Neuronal stem cell (in vitro differentiated cells): ENCODE measurements around the gene WRNIP1.
"Not testable (repeated sequence)": the region's sequence is repeated elsewhere in the genome, so short reads cannot be mapped to it uniquely, and the experiment has no call there.

Source experiments
- DNase-seq: peaks from one replicate; pipeline ENCODE4 v3.0.0-alpha.2; 2013; ENCODE audit warnings: low spot score
- H2AFZ ChIP-seq: one replicate; pipeline ENCODE4 v1.6.1; 2013; ENCODE audit warnings: mild to moderate bottlenecking, low read length, inconsistent platforms
- H2AK5ac ChIP-seq: 2 replicates; pipeline ENCODE4 v1.6.1; 2013; ENCODE audit warnings: low read depth, mild to moderate bottlenecking, inconsistent platforms, low read length, moderate library complexity, mixed read lengths
- H2BK120ac ChIP-seq: 2 replicates; pipeline ENCODE4 v1.6.1; 2013; ENCODE audit warnings: low read depth, mild to moderate bottlenecking, inconsistent platforms, low read length, moderate library complexity, mixed read lengths
- H2BK12ac ChIP-seq: one replicate; pipeline ENCODE4 v1.6.1; 2013; ENCODE audit warnings: low read length, inconsistent platforms
- H2BK15ac ChIP-seq: 2 replicates; pipeline ENCODE4 v1.6.1; 2013; ENCODE audit warnings: mild to moderate bottlenecking, low read length, inconsistent platforms, mixed read lengths
- H2BK5ac ChIP-seq: one replicate; pipeline ENCODE4 v1.6.1; 2013; ENCODE audit warnings: inconsistent platforms, mild to moderate bottlenecking, low read length, moderate library complexity
- H3K14ac ChIP-seq: one replicate; pipeline ENCODE4 v1.6.1; 2013; ENCODE audit warnings: low read length, inconsistent platforms
- H3K18ac ChIP-seq: 2 replicates; pipeline ENCODE4 v1.6.1; 2013; ENCODE audit warnings: low read length, inconsistent platforms
- H3K23ac ChIP-seq: 2 replicates; pipeline ENCODE4 v1.6.1; 2013; ENCODE audit warnings: low read depth, mild to moderate bottlenecking, mixed read lengths, low read length, inconsistent platforms; ENCODE audit not compliant: poor library complexity
- H3K27ac ChIP-seq: replicated peaks from 3 replicates; pipeline ENCODE4 v1.5.1; 2013; ENCODE audit warnings: low read length, inconsistent platforms
- H3K27me3 ChIP-seq, 3 experiments: 2 replicates each; pipeline ENCODE4 v1.6.1; 2013; ENCODE audit warnings: low read length in 3 of 3, mild to moderate bottlenecking in 2 of 3, inconsistent platforms in 1 of 3, low read depth in 1 of 3, mixed read lengths in 1 of 3, moderate library complexity in 1 of 3; ENCODE audit not compliant: control insufficient read depth in 3 of 3, insufficient read depth in 3 of 3
- H3K36me3 ChIP-seq, 2 donors: replicated peaks in 1 of 2; 2 replicates each; pipeline ENCODE4 v1.6.1; 2013; ENCODE audit warnings: low read length in 2 of 2; ENCODE audit not compliant: control insufficient read depth in 2 of 2, insufficient read depth in 2 of 2
- H3K4ac ChIP-seq: 2 replicates; pipeline ENCODE4 v1.6.1; 2013; ENCODE audit warnings: inconsistent platforms, mild to moderate bottlenecking, low read length, moderate library complexity
- H3K4me1 ChIP-seq, 2 donors: 1 replicate in 1 of 2; 2 replicates in 1 of 2; pipeline ENCODE4 v1.6.1; 2013; ENCODE audit warnings: low read length in 2 of 2, low read depth in 1 of 2; ENCODE audit not compliant: control insufficient read depth in 2 of 2, insufficient read depth in 1 of 2
- H3K4me2 ChIP-seq: one replicate; pipeline ENCODE4 v1.6.1; 2013; ENCODE audit warnings: mild to moderate bottlenecking, low read length, inconsistent platforms; ENCODE audit not compliant: insufficient read depth, poor library complexity, severe bottlenecking
- H3K4me3 ChIP-seq, 2 donors: 2 replicates each; pipeline ENCODE4 v1.5.1; 2013; ENCODE audit warnings: low read length in 2 of 2, mild to moderate bottlenecking in 2 of 2, inconsistent platforms in 1 of 2, moderate library complexity in 1 of 2
- H3K79me1 ChIP-seq: one replicate; pipeline ENCODE4 v1.6.1; 2013; ENCODE audit warnings: low read depth, mild to moderate bottlenecking, inconsistent platforms, low read length, moderate library complexity
- H3K9ac ChIP-seq: one replicate; pipeline ENCODE4 v1.6.1; 2013; ENCODE audit warnings: mild to moderate bottlenecking, low read depth, low read length, inconsistent platforms; ENCODE audit not compliant: poor library complexity
- H3K9me3 ChIP-seq, 2 donors: replicated peaks in 1 of 2; 2 replicates each; pipeline versions ENCODE3 to v1.6.1; 2013; ENCODE audit warnings: low read length in 2 of 2, mild to moderate bottlenecking in 2 of 2, inconsistent platforms in 1 of 2, low read depth in 1 of 2, mixed read lengths in 1 of 2, moderate library complexity in 1 of 2; ENCODE audit not compliant: control insufficient read depth in 2 of 2, insufficient read depth in 1 of 2
- H4K8ac ChIP-seq: one replicate; pipeline ENCODE4 v1.6.1; 2013; ENCODE audit warnings: low read depth, mild to moderate bottlenecking, inconsistent platforms, low read length, moderate library complexity
- H4K91ac ChIP-seq: one replicate; pipeline ENCODE4 v1.6.1; 2013; ENCODE audit warnings: low read length, low read depth, mild to moderate bottlenecking, inconsistent platforms; ENCODE audit not compliant: poor library complexity
- WGBS, 2 donors: extraction: QIAGEN DNeasy Blood & Tissue Kit; methylation state at CpG; one replicate each; pipeline ENCODE4 v1.1.7; 2013; ENCODE audit warnings: missing lambda C conversion rate in 2 of 2, mixed read lengths in 1 of 2; ENCODE audit not compliant: insufficient read length in 2 of 2, insufficient replicate concordance in 1 of 2; ENCODE audit errors: extremely low coverage in 2 of 2; 5-methylcytosine and 5-hydroxymethylcytosine counted together

The WRNIP1 gene

DNA sequence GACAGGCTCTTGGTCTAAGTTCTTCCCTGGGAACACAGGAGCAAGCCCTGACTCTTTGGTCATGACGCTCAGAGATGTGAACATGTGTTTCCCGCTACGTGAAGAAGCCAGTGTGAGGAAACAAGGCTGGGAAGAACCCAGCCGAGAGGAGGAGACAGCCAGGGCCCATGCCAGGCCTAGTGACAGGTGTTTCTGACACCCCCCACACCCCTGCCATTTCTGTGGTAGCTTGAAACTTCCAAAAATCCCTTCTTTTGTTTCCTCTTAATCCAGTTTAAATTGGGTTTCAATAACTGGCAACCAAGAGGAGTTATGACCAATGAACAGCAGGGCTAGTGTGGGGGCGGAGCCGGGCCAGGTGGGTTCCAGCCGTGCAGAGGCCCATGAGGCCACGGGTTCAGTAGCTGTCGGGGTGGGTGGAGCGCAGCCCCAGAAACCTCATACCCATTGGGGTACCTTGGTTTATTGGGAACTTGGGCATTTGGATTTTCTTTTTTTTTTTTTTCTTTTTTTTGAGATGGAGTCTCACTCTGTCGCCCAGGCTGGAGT lies 33.5 kb downstream of the WRNIP1 start:
- Histone ChIP-seq H4K91ac (no peak overlapping the region), H3K18ac (peak overlapping the region; percentile 92), H3K4ac (no peak overlapping the region), H3K27ac (peak overlapping the region; percentile 44), H3K36me3 (no peaks in the 10 kb centered on the region), H3K23ac (no peak overlapping the region), H3K4me2 (no peak overlapping the region), H3K4me3 (no peak overlapping the region), H3K79me1 (no peaks in the 10 kb centered on the region), H4K8ac (no peak overlapping the region), H3K4me1 (peaks cover 0 to 21% of the 10 kb centered on the region in 2 donors), H3K9ac (peak overlapping the region; percentile 70), H2BK120ac (peak overlapping the region; percentile 43), H2AK5ac (no peak overlapping the region), H3K27me3 (no peaks in the 10 kb centered on the region), H2BK12ac (no peak overlapping the region), H2BK15ac (peak overlapping the region; percentile 94), H2BK5ac (no peak overlapping the region), H3K14ac (no peak overlapping the region), H3K9me3 (no peaks in the 10 kb centered on the region), H2AFZ (no peak overlapping the region)
- no peak for DNase-seq
- WGBS, 2 donors: no CpG with 5 or more reads among the region's 11 CpGs

DNA sequence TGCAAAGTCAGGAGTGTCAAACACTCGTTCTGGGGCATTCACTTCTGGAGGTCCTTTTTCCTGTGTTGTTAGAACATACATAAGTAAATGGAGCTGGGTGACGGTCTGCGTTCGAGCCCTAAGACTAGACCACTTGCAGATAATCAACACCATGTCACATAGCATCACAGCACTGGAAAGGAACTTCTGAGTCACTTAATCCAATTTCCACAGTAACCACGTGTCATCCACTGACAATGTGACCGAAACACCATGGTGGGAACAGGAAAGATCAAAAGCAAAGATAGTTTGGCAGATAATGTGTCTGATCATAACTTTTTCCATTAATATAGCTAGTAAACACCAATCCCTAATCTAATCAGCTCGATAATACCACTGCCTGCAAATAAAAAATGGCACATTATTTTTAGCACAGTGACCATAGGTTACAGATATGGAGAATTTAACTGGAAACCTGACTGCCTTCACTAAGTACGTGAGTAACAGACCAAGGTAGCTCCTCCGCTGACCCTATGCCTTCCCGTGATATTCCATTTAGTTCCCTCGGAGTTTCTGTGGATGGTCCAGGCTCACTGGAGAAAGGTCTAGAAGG lies 34.8 kb downstream of the WRNIP1 start:
- H2BK5ac ChIP-seq: no peak overlapping the region
- no peak overlapping the region for H2BK120ac ChIP-seq

DNA sequence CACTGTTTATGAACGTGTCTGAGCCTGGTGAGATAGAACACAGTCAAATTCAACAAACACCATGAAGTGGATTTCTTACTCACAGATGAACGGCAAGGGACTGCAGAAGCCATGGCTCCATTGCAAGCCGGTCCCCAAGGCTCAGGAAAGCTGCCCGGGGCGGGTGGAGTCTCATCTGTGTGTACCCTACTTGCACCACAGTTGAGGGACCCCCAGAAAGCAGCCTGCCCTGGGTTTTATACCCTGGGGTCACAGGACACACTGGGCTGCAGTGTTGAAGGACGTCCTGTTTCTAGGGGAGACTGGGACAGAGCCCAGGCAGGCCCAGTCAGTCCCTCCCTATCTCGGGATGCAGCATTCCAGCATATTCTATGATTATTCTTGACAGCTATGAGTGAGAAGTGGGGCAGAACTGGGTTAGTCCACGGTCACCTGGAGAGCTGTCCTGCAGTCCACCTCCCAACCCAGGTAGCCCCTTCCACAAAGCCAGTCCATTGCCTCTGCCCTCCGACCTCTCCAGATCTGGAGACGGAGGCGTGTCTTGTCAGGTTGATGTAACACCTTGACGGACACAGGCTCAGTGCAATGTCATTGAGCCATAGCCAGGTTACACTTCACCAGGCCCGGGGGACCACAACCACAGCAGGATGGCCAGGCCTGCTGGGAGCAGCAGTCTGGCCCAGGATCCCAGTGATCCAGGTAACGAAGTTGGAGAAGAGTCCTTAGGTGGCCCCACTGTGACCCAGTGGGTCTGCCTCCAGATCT lies 35.5 kb downstream of the WRNIP1 start:
- no CpG with 5 or more reads among the region's 14 CpGs for WGBS, 2 donors
- peaks cover 0 to 22% of the 10 kb centered on the region in 2 donors for H3K4me1 ChIP-seq
- H2BK5ac ChIP-seq: no peak overlapping the region
- H3K18ac ChIP-seq: peak overlapping the region; percentile 49
- H4K8ac ChIP-seq: peak overlapping the region; percentile 83
- no peak for DNase-seq
- H2BK15ac ChIP-seq: no peak overlapping the region
- H4K91ac ChIP-seq: peak overlapping the region; percentile 30
- peak overlapping the region; percentile 31 for H2BK12ac ChIP-seq
- no peaks in the 10 kb centered on the region for H3K36me3 ChIP-seq
- H3K9me3 ChIP-seq: no peaks in the 10 kb centered on the region
- H3K79me1 ChIP-seq: no peaks in the 10 kb centered on the region
- H3K27me3 ChIP-seq: no peaks in the 10 kb centered on the region
- no peak overlapping the region for H2AFZ ChIP-seq
- H3K4me2 ChIP-seq: no peak overlapping the region
- no peak overlapping the region for H2BK120ac ChIP-seq
- H2AK5ac ChIP-seq: peak overlapping the region; percentile 91
- H3K27ac ChIP-seq: no peak overlapping the region
- no peak overlapping the region for H3K4ac ChIP-seq
- H3K14ac ChIP-seq: no peak overlapping the region
- H3K23ac ChIP-seq: peak overlapping the region; percentile 86
- no peak overlapping the region for H3K9ac ChIP-seq
- no peak overlapping the region for H3K4me3 ChIP-seq

More for the DNA sequence above, 34.8 kb downstream of the WRNIP1 start:
- Histone ChIP-seq H2AFZ (no peak overlapping the region), H3K36me3 (no peaks in the 10 kb centered on the region), H3K4me3 (no peak overlapping the region), H4K8ac (no peak overlapping the region), H3K4me2 (no peak overlapping the region), H2BK12ac (no peak overlapping the region), H3K9me3 (no peaks in the 10 kb centered on the region), H3K14ac (no peak overlapping the region), H3K9ac (no peak overlapping the region), H3K18ac (no peak overlapping the region), H3K4me1 (peaks cover 0 to 22% of the 10 kb centered on the region in 2 donors), H3K27me3 (no peaks in the 10 kb centered on the region), H2BK15ac (no peak overlapping the region), H3K4ac (no peak overlapping the region), H3K79me1 (no peaks in the 10 kb centered on the region), H3K27ac (no peak overlapping the region), H3K23ac (no peak overlapping the region), H2AK5ac (no peak overlapping the region), H4K91ac (no peak overlapping the region)
- DNase-seq: no peak
- WGBS, 2 donors: no CpG with 5 or more reads among the region's 11 CpGs

DNA sequence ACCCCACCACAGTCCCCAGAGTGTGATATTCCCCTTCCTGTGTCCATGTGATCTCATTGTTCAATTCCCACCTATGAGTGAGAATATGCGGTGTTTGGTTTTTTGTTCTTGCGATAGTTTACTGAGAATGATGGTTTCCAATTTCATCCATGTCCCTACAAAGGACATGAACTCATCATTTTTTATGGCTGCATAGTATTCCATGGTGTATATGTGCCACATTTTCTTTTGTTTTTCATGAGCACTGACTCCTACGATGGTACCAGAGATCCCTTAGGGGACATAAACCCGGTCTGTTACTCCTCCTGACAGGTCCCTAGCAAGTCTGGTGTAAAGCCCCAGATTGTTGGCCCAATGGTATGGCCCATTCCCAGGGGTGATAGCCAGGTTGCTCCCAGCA lies 36.5 kb downstream of the WRNIP1 start:
- H2BK5ac ChIP-seq: peak overlapping the region; percentile 45
- H3K36me3 ChIP-seq, H3K27ac ChIP-seq, H3K9ac ChIP-seq, H3K27me3 ChIP-seq, H3K4ac ChIP-seq, H3K4me2 ChIP-seq, H2BK12ac ChIP-seq, H2AFZ ChIP-seq, DNase-seq, H4K91ac ChIP-seq, H2BK120ac ChIP-seq, H3K14ac ChIP-seq, H3K79me1 ChIP-seq, H3K4me3 ChIP-seq, H4K8ac ChIP-seq, H2BK15ac ChIP-seq, H3K9me3 ChIP-seq: not testable (repeated sequence)
- H3K23ac ChIP-seq: peak overlapping the region; percentile 52
- peak overlapping the region; percentile 88 for H3K18ac ChIP-seq
- no CpG with 5 or more reads among the region's 4 CpGs for WGBS, 2 donors
- peak overlapping the region; percentile 48 for H2AK5ac ChIP-seq
- H3K4me1 ChIP-seq: peaks cover 0 to 20% of the 10 kb centered on the region in 2 donors
